ENCODE data around the gene GET3. TPM values are rescaled to one million over a fixed set of nuclear protein-coding genes. Genes with fewer than 3 reads are reported as not detected.

Gene GET3
- 10 to 100 TPM; 50.8 to 64.6 (median 62.6) TPM for total RNA-seq

- H3K36me3 ChIP-seq = no peaks in the 10 kb centered on the region
- TF ChIP-seq POLR2A (IDR thresholded peaks at IDR 0.05) (peak; percentile 30), CTCF (IDR thresholded peaks at IDR 0.05) (peak; percentile 50 to 64 (median 61)), POLR2AphosphoS5 (IDR thresholded peaks at IDR 0.05) (peak; percentile 57 to 88 (median 70))
- intact Hi-C loops (cut with DNase I; ENCODE audit: low total_unique reads) = no loop called here
- peak; percentile 77 to 99 for DNase-seq (ENCODE audit: low spot score in 2 of 2)
- H3K27me3 ChIP-seq = no peaks in the 10 kb centered on the region
- no peaks in the 10 kb centered on the region for H3K9me3 ChIP-seq
- H3K4me1 ChIP-seq = peaks cover 6 to 21% of the 10 kb centered on the region in 2 donors
- peak within 1 kb of the TSS; percentile 92 for H3K27ac ChIP-seq
- peak within 1 kb of the TSS; percentile 78 to 95 (median 89) for H3K4me3 ChIP-seq
Observed at GRCh38 chr19:12736995-12737834, at the start of gene GET3. TSS of gene GET3 (plus strand) at chr19:12737497. CDS start at chr19:12737506, 9 bp downstream.

GRCh38 chr19:12689012-12689411 lies 48.3 kb upstream of the GET3 start:
- Histone ChIP-seq H3K4me3 (no peak overlapping the region), H3K4me1 (no peaks in the 10 kb centered on the region), H3K9me3 (no peaks in the 10 kb centered on the region), H3K36me3 (no peaks in the 10 kb centered on the region), H3K27ac (no peak overlapping the region), H3K27me3 (no peaks in the 10 kb centered on the region)
- intact Hi-C loops (cut with DNase I; ENCODE audit: low total_unique reads) = no loop called here
- no peak for DNase-seq (ENCODE audit: low spot score in 2 of 2)
- no peak for TF ChIP-seq POLR2A (IDR thresholded peaks at IDR 0.05)
- TF ChIP-seq CTCF (IDR thresholded peaks at IDR 0.05) = no peak
- TF ChIP-seq POLR2AphosphoS5 (IDR thresholded peaks at IDR 0.05) = no peak

GRCh38 chr19:12689581-12690216 lies 47.6 kb upstream of the GET3 start:
- Histone ChIP-seq H3K4me3 (no peak overlapping the region), H3K27ac (no peak overlapping the region), H3K9me3 (no peaks in the 10 kb centered on the region), H3K27me3 (no peaks in the 10 kb centered on the region), H3K36me3 (no peaks in the 10 kb centered on the region), H3K4me1 (no peaks in the 10 kb centered on the region)
- TF ChIP-seq CTCF (IDR thresholded peaks at IDR 0.05) (no peak), POLR2A (IDR thresholded peaks at IDR 0.05) (no peak), POLR2AphosphoS5 (IDR thresholded peaks at IDR 0.05) (no peak)
- no peak for DNase-seq (ENCODE audit: low spot score in 2 of 2)
- intact Hi-C loops (cut with DNase I; ENCODE audit: low total_unique reads) = no loop called here

DNA sequence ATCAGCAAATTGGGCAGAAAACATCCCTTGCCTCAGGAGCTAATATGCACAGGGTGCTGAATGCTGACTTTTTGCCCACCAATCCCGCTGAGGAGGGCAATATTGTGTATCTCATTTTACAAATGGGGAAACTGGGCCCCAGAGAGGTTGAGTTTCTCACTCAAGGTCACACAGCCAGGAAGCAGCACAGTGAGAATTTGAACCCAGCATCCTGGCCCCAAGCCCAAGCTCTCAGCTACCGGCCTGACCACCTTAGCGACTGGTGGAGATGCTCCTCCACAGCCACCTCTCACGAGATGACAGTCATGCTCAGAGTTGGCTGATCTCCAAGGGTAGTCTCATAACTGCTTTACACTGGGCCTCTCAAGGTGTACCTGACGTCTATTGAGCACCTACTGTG lies 44.3 kb upstream of the GET3 start:
- DNase-seq (ENCODE audit: low spot score in 2 of 2) = no peak
- H3K9me3 ChIP-seq = no peaks in the 10 kb centered on the region
- no peak for TF ChIP-seq CTCF (IDR thresholded peaks at IDR 0.05)
- no peak for TF ChIP-seq POLR2A (IDR thresholded peaks at IDR 0.05)
- no peak for TF ChIP-seq POLR2AphosphoS5 (IDR thresholded peaks at IDR 0.05)
- H3K27me3 ChIP-seq = no peaks in the 10 kb centered on the region
- H3K4me1 ChIP-seq = peaks cover 4 to 5% of the 10 kb centered on the region in 2 donors
- intact Hi-C loops (cut with DNase I; ENCODE audit: low total_unique reads) = no loop called here
- no peak overlapping the region for H3K4me3 ChIP-seq
- no peaks in the 10 kb centered on the region for H3K36me3 ChIP-seq
- H3K27ac ChIP-seq = no peak overlapping the region

- no peaks in the 10 kb centered on the region for H3K36me3 ChIP-seq
- intact Hi-C loops (cut with DNase I; ENCODE audit: low total_unique reads) = no loop called here
- no peaks in the 10 kb centered on the region for H3K27me3 ChIP-seq
- TF ChIP-seq POLR2AphosphoS5 (IDR thresholded peaks at IDR 0.05) (no peak), POLR2A (IDR thresholded peaks at IDR 0.05) (no peak), CTCF (IDR thresholded peaks at IDR 0.05) (no peak)
- H3K9me3 ChIP-seq = no peaks in the 10 kb centered on the region
- H3K27ac ChIP-seq = no peak overlapping the region
- no peak overlapping the region for H3K4me3 ChIP-seq
- no peak for DNase-seq (ENCODE audit: low spot score in 2 of 2)
- H3K4me1 ChIP-seq = peaks cover 4 to 5% of the 10 kb centered on the region in 2 donors
Observed at GRCh38 chr19:12694641-12695040, 42.7 kb upstream of the GET3 start.
